Endothelial cell of umbilical vein (primary cell): ENCODE results near the gene MYLK. TPM values are rescaled to one million over a fixed set of nuclear protein-coding genes. Genes with fewer than 3 reads are reported as not detected.

ENCODE experiments used
- BruUV-seq: library from RNA; stranded (reverse); fragments of 400-500 nt; replicated peaks from 2 replicates; lab custom pipeline; 2021; lab: Mats Ljungman, UMichigan
- CTCF ChIA-PET: fragments of 300-600, 350-600 bp; sonication (Branson Sonifier 250); formaldehyde crosslinking; loops from one replicate; lab custom pipeline; 2021; ENCODE audit warnings: antibody characterized with exemption, inconsistent platforms; lab: Charles Lee
- POLR2A ChIA-PET: fragments of 300-600, 350-600 bp; sonication (Branson Sonifier 250); formaldehyde crosslinking; loops from one replicate; lab custom pipeline; 2021; ENCODE audit warnings: antibody characterized with exemption, inconsistent platforms; lab: Charles Lee
- DNase-seq: peaks from one replicate; pipeline ENCODE4 v3.0.0-alpha.2; 2011; ENCODE audit warnings: low read depth, low spot score
- FAIRE-seq: peaks from 2 replicates; lab custom pipeline; 2011; peaks lifted over from hg19 to GRCh38; lab: Jason Lieb, UNC
- H2AFZ ChIP-seq: 2 replicates; pipeline ENCODE4 v1.6.0; 2012; ENCODE audit warnings: low read depth, low read length, control low read depth, inconsistent platforms
- H3K27ac ChIP-seq: 2 replicates; pipeline ENCODE4 v1.5.1; 2011; ENCODE audit warnings: low read depth, mild to moderate bottlenecking, control low read depth, low read length, moderate library complexity; ENCODE audit not compliant: insufficient read depth
- H3K27me3 ChIP-seq, 2 experiments: 2 replicates each; pipeline versions ENCODE4 v1.6.0 to v1.6.1; 2011; ENCODE audit warnings: low read length in 2 of 2, mixed read lengths in 1 of 2; ENCODE audit not compliant: control insufficient read depth in 2 of 2, insufficient read depth in 2 of 2
- H3K36me3 ChIP-seq, 2 experiments: 2 replicates in 1 of 2; 3 replicates in 1 of 2; pipeline ENCODE4 v1.5.1; 2011; ENCODE audit warnings: low read length in 2 of 2, mild to moderate bottlenecking in 1 of 2, moderate library complexity in 1 of 2; ENCODE audit not compliant: control insufficient read depth in 2 of 2, insufficient read depth in 2 of 2; ENCODE audit errors: extremely low read depth in 1 of 2
- H3K4me1 ChIP-seq: 3 replicates; pipeline ENCODE4 v1.5.1; 2011; ENCODE audit warnings: mild to moderate bottlenecking, low read length; ENCODE audit not compliant: control insufficient read depth, insufficient read depth; ENCODE audit errors: extremely low read depth
- H3K4me2 ChIP-seq: 2 replicates; pipeline ENCODE4 v1.6.1; 2011; ENCODE audit warnings: low read length, control low read depth, mixed read lengths; ENCODE audit not compliant: insufficient read depth
- H3K4me3 ChIP-seq, 3 experiments: fragments of 200-600 bp in 1 of 3; sonication (generic), shearing (Covaris generic) in 1 of 3; replicated peaks in 1 of 3; 2 replicates each; pipeline ENCODE4 v1.5.1; 2011 to 2016; ENCODE audit warnings: control low read depth in 3 of 3, low read length in 3 of 3, mild to moderate bottlenecking in 2 of 3, inconsistent platforms in 1 of 3, low read depth in 1 of 3, moderate library complexity in 1 of 3; ENCODE audit not compliant: insufficient read depth in 1 of 3
- H3K79me2 ChIP-seq: 2 replicates; pipeline ENCODE4 v1.6.0; 2012; ENCODE audit warnings: low read length, inconsistent platforms; ENCODE audit not compliant: control insufficient read depth, insufficient read depth
- H3K9ac ChIP-seq: replicated peaks from 2 replicates; pipeline ENCODE3; 2011; ENCODE audit warnings: low read length, control low read depth; ENCODE audit not compliant: insufficient read depth; ENCODE audit errors: extremely low read depth
- H3K9me1 ChIP-seq: replicated peaks from 3 replicates; pipeline ENCODE4 v1.6.0; 2011; ENCODE audit warnings: mild to moderate bottlenecking, low read length; ENCODE audit not compliant: control insufficient read depth, insufficient read depth; ENCODE audit errors: extremely low read depth
- H3K9me3 ChIP-seq: replicated peaks from 2 replicates; pipeline ENCODE4 v1.5.1; 2012; ENCODE audit warnings: low read length, inconsistent platforms; ENCODE audit not compliant: control insufficient read depth, insufficient read depth
- H4K20me1 ChIP-seq: replicated peaks from 2 replicates; pipeline ENCODE3; 2011; ENCODE audit warnings: mild to moderate bottlenecking, low read length; ENCODE audit not compliant: control insufficient read depth, insufficient read depth; ENCODE audit errors: extremely low read depth
- EZH2 ChIP-seq: IDR thresholded peaks from 2 replicates; pipeline ENCODE4 v1.6.1; 2012; ENCODE audit warnings: borderline replicate concordance, low read depth, mild to moderate bottlenecking, moderate library complexity, low read length, inconsistent platforms; ENCODE audit not compliant: severe bottlenecking
- FOS ChIP-seq: IDR thresholded peaks from 2 replicates; pipeline ENCODE4 v1.6.1; 2011; ENCODE audit warnings: mild to moderate bottlenecking, low read length, moderate library complexity, borderline replicate concordance; ENCODE audit not compliant: insufficient read depth
- GATA2 ChIP-seq: IDR thresholded peaks from 2 replicates; pipeline ENCODE4 v1.7.0; 2011; ENCODE audit warnings: low read depth, mild to moderate bottlenecking, moderate library complexity, mixed read lengths, low read length; ENCODE audit not compliant: insufficient read length, insufficient read depth
- JUN ChIP-seq: IDR thresholded peaks from 2 replicates; pipeline ENCODE4 v1.6.1; 2011; ENCODE audit warnings: borderline replicate concordance, low read depth; ENCODE audit not compliant: insufficient read length, insufficient read depth
- MYC ChIP-seq: IDR thresholded peaks from one replicate; pipeline ENCODE4 v1.6.1; 2011; ENCODE audit warnings: mild to moderate bottlenecking, low read depth, low read length
- POLR2A ChIP-seq: IDR thresholded peaks from 2 replicates; pipeline ENCODE4 v1.6.1; 2012; ENCODE audit warnings: low read depth, mild to moderate bottlenecking, control low read depth, low read length
- POLR2AphosphoS5 ChIP-seq: IDR thresholded peaks from 2 replicates; pipeline ENCODE4 v1.6.1; 2012; ENCODE audit warnings: low read depth, mild to moderate bottlenecking, control low read depth, low read length, moderate library complexity; ENCODE audit not compliant: insufficient read depth
- dilution Hi-C: fragments of 300-500 bp; cut with MboI; formaldehyde crosslinking; loops from one replicate; pipeline ENCODE4 v1.15.0; 2019; ENCODE audit warnings: low sequenced_read_pairs; ENCODE audit not compliant: extremely low pct_ligation_motif_present
- intact Hi-C: fragments of 100-400 bp; cut with micrococcal nuclease; formaldehyde crosslinking; loops from one replicate; pipeline ENCODE4 v1.10.0; 2022
- polyA plus RNA-seq, 4 experiments: library from polyadenylated mRNA; depleted of rRNA in 3 of 4; stranded (reverse) in 3 of 4; unstranded in 1 of 4; fragments of >200 nt; gene quantifications; 2 replicates each; pipeline versions ENCODE4 v1.2.1 to v1.2.3, GENCODE V29; 2011 to 2012; ENCODE audit warnings: missing spikeins in 1 of 4
- total RNA-seq: library from RNA; stranded (reverse); gene quantifications from 2 replicates; pipeline ENCODE4 v1.2.3, GENCODE V29; 2021
- TF ChIP-seq, protein P1 (sequence below), 2 donors: IDR thresholded peaks; 1 replicate in 1 of 2; 2 replicates in 1 of 2; pipeline ENCODE4 v1.5.1; 2011; ENCODE audit warnings: low read length in 2 of 2, mild to moderate bottlenecking in 2 of 2, moderate library complexity in 2 of 2, control low read depth in 1 of 2, inconsistent platforms in 1 of 2, low read depth in 1 of 2; ENCODE audit not compliant: insufficient read depth in 1 of 2; ENCODE audit errors: extremely low read depth in 1 of 2
- TF ChIP-seq, protein P2 (sequence below): IDR thresholded peaks from 2 replicates; pipeline ENCODE4 v1.6.1; 2011; ENCODE audit not compliant: insufficient read depth, insufficient read length

MYLK gene
- total and polyA plus RNA-seq, 2 donors (not counting 3 experiments of a cell fraction or from before 2014, with no cell fraction given), result 10.0 to 22.2 TPM

- POLR2A ChIA-PET, result no interaction called here
- no TSS peak for BruUV-seq
- no peak for FAIRE-seq
Observed at GRCh38 chr3:123640740-123641462, 243.2 kb downstream of the MYLK start.

More at GRCh38 chr3:123640740-123641462, 243.2 kb downstream of the MYLK start:
- no peaks in the 10 kb centered on the region for H3K36me3 ChIP-seq
- H3K79me2 ChIP-seq, result no peaks in the 10 kb centered on the region
- no peaks in the 10 kb centered on the region for H4K20me1 ChIP-seq
- no peak overlapping the region for H3K4me3 ChIP-seq
- no peak overlapping the region for H3K9ac ChIP-seq
- H3K9me1 ChIP-seq, result no peaks in the 10 kb centered on the region
- no peak overlapping the region for H3K4me2 ChIP-seq
- no peaks in the 10 kb centered on the region for H3K4me1 ChIP-seq
- no peak for DNase-seq
- TF ChIP-seq JUN (no peak), EZH2 (no peak), MYC (no peak), POLR2AphosphoS5 (no peak), FOS (no peak), POLR2A (no peak), GATA2 (no peak)
- TF ChIP-seq, protein P1, sequence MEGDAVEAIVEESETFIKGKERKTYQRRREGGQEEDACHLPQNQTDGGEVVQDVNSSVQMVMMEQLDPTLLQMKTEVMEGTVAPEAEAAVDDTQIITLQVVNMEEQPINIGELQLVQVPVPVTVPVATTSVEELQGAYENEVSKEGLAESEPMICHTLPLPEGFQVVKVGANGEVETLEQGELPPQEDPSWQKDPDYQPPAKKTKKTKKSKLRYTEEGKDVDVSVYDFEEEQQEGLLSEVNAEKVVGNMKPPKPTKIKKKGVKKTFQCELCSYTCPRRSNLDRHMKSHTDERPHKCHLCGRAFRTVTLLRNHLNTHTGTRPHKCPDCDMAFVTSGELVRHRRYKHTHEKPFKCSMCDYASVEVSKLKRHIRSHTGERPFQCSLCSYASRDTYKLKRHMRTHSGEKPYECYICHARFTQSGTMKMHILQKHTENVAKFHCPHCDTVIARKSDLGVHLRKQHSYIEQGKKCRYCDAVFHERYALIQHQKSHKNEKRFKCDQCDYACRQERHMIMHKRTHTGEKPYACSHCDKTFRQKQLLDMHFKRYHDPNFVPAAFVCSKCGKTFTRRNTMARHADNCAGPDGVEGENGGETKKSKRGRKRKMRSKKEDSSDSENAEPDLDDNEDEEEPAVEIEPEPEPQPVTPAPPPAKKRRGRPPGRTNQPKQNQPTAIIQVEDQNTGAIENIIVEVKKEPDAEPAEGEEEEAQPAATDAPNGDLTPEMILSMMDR (IDR thresholded peaks at IDR 0.05; ENCODE audit: extremely low read depth in 1 of 2, insufficient read depth in 1 of 2, low read depth in 1 of 2, low read length in 2 of 2), result no peak
- TF ChIP-seq, protein P2, sequence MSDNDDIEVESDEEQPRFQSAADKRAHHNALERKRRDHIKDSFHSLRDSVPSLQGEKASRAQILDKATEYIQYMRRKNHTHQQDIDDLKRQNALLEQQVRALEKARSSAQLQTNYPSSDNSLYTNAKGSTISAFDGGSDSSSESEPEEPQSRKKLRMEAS, result no peak
- CTCF ChIA-PET, result interaction anchor here (2.1 to 9.1 kb wide), 6 partner anchors 13 to 85 kb away, joined by 15 to 186 read pairs (median 44); no protein-coding TSS in a partner anchor
- no peaks in the 10 kb centered on the region for H3K9me3 ChIP-seq
- H3K27ac ChIP-seq, result no peak overlapping the region
- dilution Hi-C loops (no loop called here), intact Hi-C loops (loop anchor here (10.0 kb wide), 1 partner anchor 324 kb away; the partner anchor contains the start of gene CCDC14)
- H2AFZ ChIP-seq, result no peak overlapping the region
- H3K27me3 ChIP-seq, result no peaks in the 10 kb centered on the region
